Midbrain (tissue), 1 donor: ENCODE data around the gene AMBN.
A peak's percentile ranks its signal among the peaks of the same experiment; 100 is the strongest.
"Not testable (repeated sequence)": the region's sequence is repeated elsewhere in the genome, so short reads cannot be mapped to it uniquely, and the experiment has no call there.

Experiments used
- DNase-seq: peaks from one replicate; lab custom pipeline; 2025; lab: John Stamatoyannopoulos, UW

AMBN gene

GRCh38 chr4:70608324-70608723 lies 16.3 kb downstream of the AMBN start:
- DNase-seq = no peak

- DNase-seq = no peak
Observed at GRCh38 chr4:70613306-70614183, 21.5 kb downstream of the AMBN start.

GRCh38 chr4:70614184-70614555 lies 22.1 kb downstream of the AMBN start:
- no peak for DNase-seq

GRCh38 chr4:70619288-70619687 lies 27.2 kb downstream of the AMBN start:
- no peak for DNase-seq

GRCh38 chr4:70619778-70620177 lies 27.7 kb downstream of the AMBN start:
- no peak for DNase-seq

- no peak for DNase-seq
Observed at GRCh38 chr4:70623323-70623722, 31.3 kb downstream of the AMBN start.

- no peak for DNase-seq
Observed at GRCh38 chr4:70624226-70624793, 32.3 kb downstream of the AMBN start.

GRCh38 chr4:70627620-70628019 lies 35.6 kb downstream of the AMBN start:
- DNase-seq = no peak

GRCh38 chr4:70628444-70628843 lies 36.4 kb downstream of the AMBN start, which contains the start of gene ENAM:
Gene ENAM (plus strand): TSS chr4:70628744. CDS start chr4:70629501, 757 bp downstream.
- DNase-seq = no peak

GRCh38 chr4:70629469-70630090 lies 37.5 kb downstream of the AMBN start:
- no peak for DNase-seq

- DNase-seq = no peak
Observed at GRCh38 chr4:70630162-70630561, 38.1 kb downstream of the AMBN start.

- no peak for DNase-seq
Observed at GRCh38 chr4:70632028-70632427, 40.0 kb downstream of the AMBN start.

GRCh38 chr4:70634482-70634881 lies 42.4 kb downstream of the AMBN start:
- no peak for DNase-seq

- DNase-seq = no peak
Observed at GRCh38 chr4:70637239-70637913, 45.3 kb downstream of the AMBN start.

GRCh38 chr4:70640192-70640591 lies 48.1 kb downstream of the AMBN start:
- no peak for DNase-seq

- DNase-seq = not testable (repeated sequence)
Observed at GRCh38 chr4:70650741-70651140, 58.7 kb downstream of the AMBN start.

GRCh38 chr4:70651864-70652506 lies 59.9 kb downstream of the AMBN start:
- DNase-seq = peak; percentile 19

- DNase-seq = no peak
Observed at GRCh38 chr4:70654605-70655011, 62.6 kb downstream of the AMBN start.
